Peyer's patch (tissue), 4 donors: ENCODE measurements around the gene AGAP1.

Experiments used
- POLR2A ChIP-seq, 2 donors: fragments of 450-650 bp; IDR thresholded peaks; one replicate each; pipeline ENCODE4 v1.5.1; 2017; ENCODE audit warnings: antibody characterized with exemption in 2 of 2, mild to moderate bottlenecking in 2 of 2, moderate library complexity in 2 of 2
- TF ChIP-seq, protein P1 (sequence below), 6 experiments: fragments of 450-650 bp in 4 of 6; fragments of 200-600 bp in 2 of 6; sonication (generic) in 1 of 6; IDR thresholded peaks; one replicate each; pipeline ENCODE4 v1.5.1; 2017 to 2019; ENCODE audit warnings: antibody characterized with exemption in 6 of 6, mild to moderate bottlenecking in 3 of 6, moderate library complexity in 1 of 6

DNA sequence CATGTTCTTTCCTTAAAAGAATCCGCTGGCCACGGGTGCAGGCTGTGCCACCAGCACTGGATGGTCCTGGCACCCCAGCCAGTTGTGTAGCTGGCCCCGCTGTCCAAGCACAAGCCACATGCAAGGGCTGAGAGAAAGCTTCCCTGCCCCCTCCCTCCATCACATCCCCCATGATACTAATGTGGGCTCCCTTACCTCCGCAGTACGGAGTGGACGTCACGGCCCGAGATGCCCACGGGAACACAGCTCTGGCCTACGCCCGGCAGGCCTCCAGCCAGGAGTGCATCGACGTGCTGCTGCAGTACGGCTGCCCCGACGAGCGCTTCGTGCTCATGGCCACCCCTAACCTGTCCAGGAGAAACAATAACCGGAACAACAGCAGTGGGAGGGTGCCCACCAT, 629.9 kb downstream of the AGAP1 start:
- TF ChIP-seq, protein P1, sequence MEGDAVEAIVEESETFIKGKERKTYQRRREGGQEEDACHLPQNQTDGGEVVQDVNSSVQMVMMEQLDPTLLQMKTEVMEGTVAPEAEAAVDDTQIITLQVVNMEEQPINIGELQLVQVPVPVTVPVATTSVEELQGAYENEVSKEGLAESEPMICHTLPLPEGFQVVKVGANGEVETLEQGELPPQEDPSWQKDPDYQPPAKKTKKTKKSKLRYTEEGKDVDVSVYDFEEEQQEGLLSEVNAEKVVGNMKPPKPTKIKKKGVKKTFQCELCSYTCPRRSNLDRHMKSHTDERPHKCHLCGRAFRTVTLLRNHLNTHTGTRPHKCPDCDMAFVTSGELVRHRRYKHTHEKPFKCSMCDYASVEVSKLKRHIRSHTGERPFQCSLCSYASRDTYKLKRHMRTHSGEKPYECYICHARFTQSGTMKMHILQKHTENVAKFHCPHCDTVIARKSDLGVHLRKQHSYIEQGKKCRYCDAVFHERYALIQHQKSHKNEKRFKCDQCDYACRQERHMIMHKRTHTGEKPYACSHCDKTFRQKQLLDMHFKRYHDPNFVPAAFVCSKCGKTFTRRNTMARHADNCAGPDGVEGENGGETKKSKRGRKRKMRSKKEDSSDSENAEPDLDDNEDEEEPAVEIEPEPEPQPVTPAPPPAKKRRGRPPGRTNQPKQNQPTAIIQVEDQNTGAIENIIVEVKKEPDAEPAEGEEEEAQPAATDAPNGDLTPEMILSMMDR (IDR thresholded peaks at IDR 0.05), result no peak
- no peak for TF ChIP-seq POLR2A (IDR thresholded peaks at IDR 0.05)
